Measurements from ENCODE around the gene ADD2. TPM values are rescaled to one million over a fixed set of nuclear protein-coding genes. Genes with fewer than 3 reads are reported as not detected.

Gene ADD2
- total RNA-seq, 4 donors from 2014 or later: 0.40 to 1.9 (median 1.1) TPM

DNA sequence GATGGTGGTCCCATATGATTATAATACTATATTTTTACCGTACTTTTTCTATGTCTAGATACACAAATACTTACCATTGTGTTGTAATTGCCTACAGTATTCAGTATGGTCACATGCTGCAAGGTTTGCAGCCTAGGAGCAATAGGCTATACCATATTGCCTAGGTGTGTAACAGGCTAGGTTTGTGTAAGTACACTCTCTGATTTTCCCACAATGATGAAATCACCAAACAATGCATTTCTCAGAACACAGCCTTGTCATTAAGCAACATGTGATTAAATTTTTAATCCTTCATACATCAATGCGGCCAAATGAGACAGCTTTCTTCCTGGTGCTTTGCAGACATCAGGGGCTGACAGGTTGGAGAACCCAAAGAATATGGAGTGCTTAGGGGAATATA lies 37.3 kb downstream of the ADD2 start:
- H3K4me1 ChIP-seq: no peaks in the 10 kb centered on the region
- no peak overlapping the region for H3K27ac ChIP-seq
- H3K36me3 ChIP-seq: no peaks in the 10 kb centered on the region
- H3K27me3 ChIP-seq: peaks cover 22% of the 10 kb centered on the region
- WGBS, 2 donors (ENCODE audit: low coverage in 1 of 2): 88 to 95% methylated on average over 2 of the region's 2 CpGs
- H3K9me3 ChIP-seq: no peaks in the 10 kb centered on the region
- no peak for DNase-seq
- TF ChIP-seq, protein P1, sequence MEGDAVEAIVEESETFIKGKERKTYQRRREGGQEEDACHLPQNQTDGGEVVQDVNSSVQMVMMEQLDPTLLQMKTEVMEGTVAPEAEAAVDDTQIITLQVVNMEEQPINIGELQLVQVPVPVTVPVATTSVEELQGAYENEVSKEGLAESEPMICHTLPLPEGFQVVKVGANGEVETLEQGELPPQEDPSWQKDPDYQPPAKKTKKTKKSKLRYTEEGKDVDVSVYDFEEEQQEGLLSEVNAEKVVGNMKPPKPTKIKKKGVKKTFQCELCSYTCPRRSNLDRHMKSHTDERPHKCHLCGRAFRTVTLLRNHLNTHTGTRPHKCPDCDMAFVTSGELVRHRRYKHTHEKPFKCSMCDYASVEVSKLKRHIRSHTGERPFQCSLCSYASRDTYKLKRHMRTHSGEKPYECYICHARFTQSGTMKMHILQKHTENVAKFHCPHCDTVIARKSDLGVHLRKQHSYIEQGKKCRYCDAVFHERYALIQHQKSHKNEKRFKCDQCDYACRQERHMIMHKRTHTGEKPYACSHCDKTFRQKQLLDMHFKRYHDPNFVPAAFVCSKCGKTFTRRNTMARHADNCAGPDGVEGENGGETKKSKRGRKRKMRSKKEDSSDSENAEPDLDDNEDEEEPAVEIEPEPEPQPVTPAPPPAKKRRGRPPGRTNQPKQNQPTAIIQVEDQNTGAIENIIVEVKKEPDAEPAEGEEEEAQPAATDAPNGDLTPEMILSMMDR (IDR thresholded peaks at IDR 0.05): no peak
- TF ChIP-seq POLR2AphosphoS5 (IDR thresholded peaks at IDR 0.05): no peak
- TF ChIP-seq POLR2A (IDR thresholded peaks at IDR 0.05): no peak
- no peak for TF ChIP-seq EP300 (IDR thresholded peaks at IDR 0.05; ENCODE audit: low read depth)
- in situ Hi-C loops (cut with MboI; ENCODE audit: low pct_ligation_motif_present in 1 of 4, low pct_unique_long_range_greater_than_20kb in 1 of 4, low sequenced_read_pairs in 3 of 4): no loop called here
- H3K4me3 ChIP-seq: no peak overlapping the region
- intact Hi-C loops (cut with DNase I; ENCODE audit: low total_unique reads): no loop called here

DNA sequence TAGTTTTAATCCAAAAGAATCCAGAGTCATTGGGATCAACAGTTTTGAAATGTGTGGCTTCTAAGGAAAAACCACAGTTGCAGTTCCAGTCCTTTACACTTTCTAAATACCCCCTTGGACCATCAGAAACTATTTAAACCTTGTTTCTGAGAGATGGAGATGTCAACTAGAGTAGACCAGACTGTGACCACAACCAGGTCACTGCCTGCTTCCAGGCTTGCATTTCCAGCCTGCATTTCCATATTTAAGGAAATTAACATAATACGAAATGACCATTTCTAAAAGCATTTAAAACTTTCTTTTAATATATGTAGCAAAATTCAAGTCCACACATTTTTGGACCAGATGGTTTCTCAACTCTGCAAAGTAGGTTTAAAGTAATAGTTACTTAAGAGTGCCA lies 38.4 kb downstream of the ADD2 start:
- Histone ChIP-seq H3K4me3 (no peak overlapping the region), H3K27me3 (peaks cover 14% of the 10 kb centered on the region), H3K4me1 (no peaks in the 10 kb centered on the region), H3K36me3 (no peaks in the 10 kb centered on the region), H3K27ac (no peak overlapping the region), H3K9me3 (no peaks in the 10 kb centered on the region)
- in situ Hi-C loops (cut with MboI; ENCODE audit: low pct_ligation_motif_present in 1 of 4, low pct_unique_long_range_greater_than_20kb in 1 of 4, low sequenced_read_pairs in 3 of 4): no loop called here
- WGBS, 2 donors (ENCODE audit: low coverage in 1 of 2): 92 to 100% methylated on average over 1 of the region's 1 CpG
- intact Hi-C loops (cut with DNase I; ENCODE audit: low total_unique reads): no loop called here
- DNase-seq: no peak
- TF ChIP-seq EP300 (IDR thresholded peaks at IDR 0.05; ENCODE audit: low read depth) (no peak), POLR2A (IDR thresholded peaks at IDR 0.05) (no peak), POLR2AphosphoS5 (IDR thresholded peaks at IDR 0.05) (no peak)
- TF ChIP-seq, protein P1 (IDR thresholded peaks at IDR 0.05): no peak

DNA sequence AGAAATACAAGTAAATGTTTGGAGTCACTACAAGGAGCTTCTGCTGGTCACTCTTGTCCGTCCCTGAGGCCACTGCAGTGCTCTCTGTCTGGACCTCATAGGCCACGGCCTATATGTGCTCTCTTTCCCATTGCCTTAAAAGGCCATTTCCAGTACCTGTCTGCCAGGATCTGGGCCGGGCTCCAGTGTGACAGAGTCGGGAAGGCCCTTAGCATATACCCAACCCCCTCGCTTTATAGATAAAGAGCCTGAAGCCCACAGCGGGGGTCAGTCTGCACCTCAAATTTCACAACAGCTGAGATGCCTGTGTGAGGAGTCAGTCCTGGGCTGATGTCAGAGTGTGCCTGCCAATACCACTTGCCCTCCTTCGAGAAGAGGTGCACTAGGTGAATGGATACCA lies 39.9 kb downstream of the ADD2 start:
- intact Hi-C loops (cut with DNase I; ENCODE audit: low total_unique reads): no loop called here
- 83% methylated on average over 7 of the region's 7 CpGs; no CpG with 5 or more reads in 1 of the 2 donors for WGBS, 2 donors (ENCODE audit: low coverage in 1 of 2)

DNA sequence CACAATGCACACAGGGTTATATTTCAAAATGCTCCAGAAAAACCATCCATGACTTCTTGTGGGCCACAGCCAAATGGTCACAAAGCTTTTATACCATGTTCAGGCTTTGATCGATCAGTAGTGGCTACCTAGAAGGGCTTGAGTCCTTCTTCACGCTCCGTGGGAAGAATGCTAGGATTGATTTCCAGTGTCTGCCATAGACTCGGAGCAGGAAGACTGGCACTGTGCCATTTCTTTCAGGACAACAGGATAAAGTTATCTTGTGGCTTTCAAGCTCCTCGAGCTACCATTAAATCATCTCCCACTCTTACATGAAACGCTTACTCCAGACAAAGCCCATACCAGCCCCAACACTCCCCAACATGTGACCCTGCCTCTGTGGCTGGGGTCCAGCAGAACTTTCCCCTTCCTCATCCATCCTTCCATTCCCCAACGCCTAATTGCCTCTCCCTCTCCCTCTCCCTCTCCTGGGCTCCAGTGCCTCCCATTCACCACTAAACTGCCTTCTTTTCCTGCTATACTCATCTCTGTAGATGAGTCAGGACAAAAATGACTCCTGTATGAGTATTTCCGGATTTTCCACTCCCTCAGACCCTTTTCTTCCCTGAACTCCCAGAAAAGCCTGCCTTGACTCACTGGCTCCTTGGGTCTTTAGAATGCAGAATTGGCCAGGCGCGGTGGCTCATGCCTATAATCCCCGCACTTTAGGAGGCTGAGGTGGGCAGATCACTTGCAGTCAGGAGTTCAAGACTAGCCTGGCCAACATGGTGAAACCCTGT lies 40.9 kb downstream of the ADD2 start:
- intact Hi-C loops (cut with DNase I; ENCODE audit: low total_unique reads): no loop called here
- no peak overlapping the region for H3K4me3 ChIP-seq
- H3K4me1 ChIP-seq: no peaks in the 10 kb centered on the region
- H3K9me3 ChIP-seq: no peaks in the 10 kb centered on the region
- no peaks in the 10 kb centered on the region for H3K27me3 ChIP-seq
- no peaks in the 10 kb centered on the region for H3K36me3 ChIP-seq
- TF ChIP-seq, protein P1 (IDR thresholded peaks at IDR 0.05): no peak
- TF ChIP-seq POLR2A (IDR thresholded peaks at IDR 0.05) (no peak), EP300 (IDR thresholded peaks at IDR 0.05; ENCODE audit: low read depth) (no peak), POLR2AphosphoS5 (IDR thresholded peaks at IDR 0.05) (no peak)
- WGBS, 2 donors (ENCODE audit: low coverage in 1 of 2): 79 to 85% methylated on average over 4 to 11 of the region's 11 CpGs
- no peak overlapping the region for H3K27ac ChIP-seq
- in situ Hi-C loops (cut with MboI; ENCODE audit: low pct_ligation_motif_present in 1 of 4, low pct_unique_long_range_greater_than_20kb in 1 of 4, low sequenced_read_pairs in 3 of 4): no loop called here
- DNase-seq: no peak

More for the DNA sequence above, 39.9 kb downstream of the ADD2 start:
- Histone ChIP-seq H3K36me3 (no peaks in the 10 kb centered on the region), H3K4me3 (no peak overlapping the region), H3K9me3 (no peaks in the 10 kb centered on the region), H3K4me1 (no peaks in the 10 kb centered on the region), H3K27me3 (peaks cover 1% of the 10 kb centered on the region), H3K27ac (no peak overlapping the region)
- DNase-seq: no peak
- in situ Hi-C loops (cut with MboI; ENCODE audit: low pct_ligation_motif_present in 1 of 4, low pct_unique_long_range_greater_than_20kb in 1 of 4, low sequenced_read_pairs in 3 of 4): no loop called here
- TF ChIP-seq EP300 (IDR thresholded peaks at IDR 0.05; ENCODE audit: low read depth) (no peak), POLR2AphosphoS5 (IDR thresholded peaks at IDR 0.05) (no peak), POLR2A (IDR thresholded peaks at IDR 0.05) (no peak)
- TF ChIP-seq, protein P1 (IDR thresholded peaks at IDR 0.05): no peak

Measured in transverse colon (tissue), 4 donors.